ENCODE data around the gene EIF4G2. TPM values are rescaled to one million over a fixed set of nuclear protein-coding genes. Genes with fewer than 3 reads are reported as not detected.

The EIF4G2 gene
- total and polyA plus RNA-seq, 8 donors = 88.6 to 475 (median 313) TPM

DNA sequence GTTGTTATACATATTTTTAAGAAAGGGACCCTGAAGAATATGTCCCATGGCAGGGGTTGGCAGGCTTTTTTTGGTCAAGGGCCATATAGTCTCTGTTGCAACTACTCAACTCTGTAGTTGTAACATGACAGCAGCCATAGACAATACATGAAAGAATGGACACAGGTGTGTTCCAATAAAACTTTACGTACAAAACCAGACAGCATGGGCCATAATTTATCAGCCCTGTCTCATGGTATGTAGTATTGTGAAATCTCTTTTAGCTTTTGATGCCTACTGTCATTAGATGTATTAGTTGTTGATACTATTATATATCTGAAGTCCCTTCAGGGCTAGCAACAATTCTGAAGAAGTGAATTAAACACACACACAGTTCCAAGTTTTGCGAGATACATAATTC lies 46.6 kb upstream of the EIF4G2 start:
- peaks cover 0 to 23% (median 7%) of the 10 kb centered on the region in 3 donors for H3K4me1 ChIP-seq
- TF ChIP-seq, protein P1, sequence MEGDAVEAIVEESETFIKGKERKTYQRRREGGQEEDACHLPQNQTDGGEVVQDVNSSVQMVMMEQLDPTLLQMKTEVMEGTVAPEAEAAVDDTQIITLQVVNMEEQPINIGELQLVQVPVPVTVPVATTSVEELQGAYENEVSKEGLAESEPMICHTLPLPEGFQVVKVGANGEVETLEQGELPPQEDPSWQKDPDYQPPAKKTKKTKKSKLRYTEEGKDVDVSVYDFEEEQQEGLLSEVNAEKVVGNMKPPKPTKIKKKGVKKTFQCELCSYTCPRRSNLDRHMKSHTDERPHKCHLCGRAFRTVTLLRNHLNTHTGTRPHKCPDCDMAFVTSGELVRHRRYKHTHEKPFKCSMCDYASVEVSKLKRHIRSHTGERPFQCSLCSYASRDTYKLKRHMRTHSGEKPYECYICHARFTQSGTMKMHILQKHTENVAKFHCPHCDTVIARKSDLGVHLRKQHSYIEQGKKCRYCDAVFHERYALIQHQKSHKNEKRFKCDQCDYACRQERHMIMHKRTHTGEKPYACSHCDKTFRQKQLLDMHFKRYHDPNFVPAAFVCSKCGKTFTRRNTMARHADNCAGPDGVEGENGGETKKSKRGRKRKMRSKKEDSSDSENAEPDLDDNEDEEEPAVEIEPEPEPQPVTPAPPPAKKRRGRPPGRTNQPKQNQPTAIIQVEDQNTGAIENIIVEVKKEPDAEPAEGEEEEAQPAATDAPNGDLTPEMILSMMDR (IDR thresholded peaks at IDR 0.05) = no peak
- peaks cover 0 to 18% (median 6%) of the 10 kb centered on the region in 3 donors for H3K36me3 ChIP-seq
- no peak overlapping the region for H3K4me3 ChIP-seq
- H3K27me3 ChIP-seq = no peaks in the 10 kb centered on the region
- DNase-seq = no peak
- H3K9me3 ChIP-seq = no peaks in the 10 kb centered on the region
- 97 to 100% methylated on average over 2 of the region's 2 CpGs for WGBS, 2 donors
- H3K27ac ChIP-seq = no peak overlapping the region
- intact Hi-C loops (cut with DNase I) = no loop called here
- ATAC-seq = no peak
- no peak for FAIRE-seq

DNA sequence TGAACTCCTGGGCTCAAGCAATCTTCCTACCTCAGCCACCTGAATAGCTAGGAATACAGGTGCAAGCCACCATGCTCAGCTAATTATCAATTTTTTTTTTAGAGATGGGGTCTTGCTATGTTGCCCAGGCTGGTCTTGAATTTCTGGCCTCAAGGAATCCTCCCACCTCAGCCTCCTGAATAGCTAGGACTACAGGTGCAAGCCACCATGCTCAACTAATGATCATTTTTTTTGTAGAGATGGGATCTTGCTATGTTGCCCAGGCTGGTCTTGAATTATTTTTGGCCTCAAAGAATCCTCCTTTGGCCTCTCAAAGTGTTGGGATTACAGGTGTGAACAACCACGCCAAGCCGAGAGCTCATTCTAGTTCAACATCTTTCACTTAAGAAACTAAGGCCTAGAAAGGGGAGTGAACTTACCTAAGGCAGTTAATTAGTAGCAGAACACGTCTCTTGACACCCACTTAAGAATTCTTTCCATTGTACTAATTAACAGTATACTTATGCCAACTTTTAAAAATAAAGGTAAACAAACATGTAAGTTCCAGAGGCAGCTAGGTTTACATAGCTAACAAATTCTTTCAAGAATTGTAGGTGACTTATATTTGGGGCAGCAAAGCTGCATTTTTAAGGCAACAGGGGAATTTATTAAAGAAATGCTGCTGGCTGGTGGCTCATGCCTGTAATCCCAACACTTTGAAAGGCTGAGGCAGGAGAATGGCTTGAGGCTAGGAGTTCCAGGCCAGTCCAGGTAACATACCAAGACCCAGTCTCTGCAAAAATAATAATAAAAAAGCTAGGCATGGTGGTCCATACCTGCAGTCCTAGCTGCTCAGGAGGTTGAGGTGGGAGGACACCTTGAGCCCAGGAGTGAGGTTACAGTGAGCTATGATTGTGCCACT lies 39.5 kb upstream of the EIF4G2 start:
- 84 to 87% methylated on average over 3 of the region's 3 CpGs for WGBS, 2 donors
- H3K27me3 ChIP-seq = no peaks in the 10 kb centered on the region
- no peak overlapping the region for H3K4me3 ChIP-seq
- H3K9me3 ChIP-seq = no peaks in the 10 kb centered on the region
- no peaks in the 10 kb centered on the region for H3K4me1 ChIP-seq
- TF ChIP-seq, protein P1 (IDR thresholded peaks at IDR 0.05) = no peak
- FAIRE-seq = no peak
- intact Hi-C loops (cut with DNase I) = no loop called here
- DNase-seq = no peak
- H3K27ac ChIP-seq = no peak overlapping the region
- no peak for ATAC-seq
- H3K36me3 ChIP-seq = peaks cover 0 to 7% (median 0%) of the 10 kb centered on the region in 3 donors

DNA sequence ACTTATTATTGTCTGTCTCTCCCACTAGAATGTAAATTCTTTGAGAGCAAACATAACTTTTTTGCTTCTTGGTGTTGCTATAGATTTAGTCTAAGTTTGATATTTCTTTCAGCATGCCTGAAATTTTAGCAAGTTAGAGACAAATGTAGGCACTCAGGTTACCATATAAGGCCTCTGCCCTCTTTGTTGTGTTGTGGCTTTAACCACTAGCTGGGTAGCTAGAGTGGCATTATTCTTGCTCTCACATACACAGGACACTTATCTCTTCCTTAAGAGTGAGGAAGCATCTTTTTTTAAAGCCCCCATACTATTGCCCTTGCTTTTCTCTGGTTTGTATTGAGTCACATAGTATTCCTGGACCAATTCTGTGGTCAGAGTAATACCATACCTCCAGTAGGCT lies 37.9 kb upstream of the EIF4G2 start:
- no peak for DNase-seq
- TF ChIP-seq, protein P1 (IDR thresholded peaks at IDR 0.05) = no peak
- intact Hi-C loops (cut with DNase I) = no loop called here

DNA sequence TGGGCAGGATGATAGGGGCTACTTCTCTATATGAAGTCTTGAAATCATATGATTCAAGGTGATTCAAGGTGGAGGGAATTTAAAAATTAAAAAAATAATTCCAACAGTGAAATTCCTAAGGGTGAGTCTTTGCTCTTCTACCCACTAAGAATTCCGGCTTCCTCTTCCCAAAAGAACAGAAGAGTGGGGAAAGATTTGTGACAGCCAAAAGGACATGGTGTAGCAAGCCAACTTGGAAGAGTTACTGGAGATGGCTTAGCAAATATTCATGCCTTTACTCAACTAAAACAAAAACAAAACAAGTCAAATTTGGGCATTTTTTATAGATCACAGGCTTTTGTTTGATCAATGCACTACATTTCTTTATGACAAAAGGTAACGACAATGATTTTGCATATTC lies 36.9 kb upstream of the EIF4G2 start:
- TF ChIP-seq, protein P1 (IDR thresholded peaks at IDR 0.05) = no peak
- 89 to 94% methylated on average over 2 of the region's 2 CpGs for WGBS, 2 donors
- no peak for FAIRE-seq
- no peaks in the 10 kb centered on the region for H3K9me3 ChIP-seq
- DNase-seq = no peak
- H3K36me3 ChIP-seq = no peaks in the 10 kb centered on the region
- H3K27ac ChIP-seq = no peak overlapping the region
- no peaks in the 10 kb centered on the region for H3K27me3 ChIP-seq
- peaks cover 0 to 7% (median 0%) of the 10 kb centered on the region in 3 donors for H3K4me1 ChIP-seq
- intact Hi-C loops (cut with DNase I) = no loop called here
- no peak overlapping the region for H3K4me3 ChIP-seq
- ATAC-seq = no peak

More for the DNA sequence above, 37.9 kb upstream of the EIF4G2 start:
- Histone ChIP-seq H3K27me3 (no peaks in the 10 kb centered on the region), H3K9me3 (no peaks in the 10 kb centered on the region), H3K27ac (no peak overlapping the region), H3K4me1 (peaks cover 0 to 7% (median 0%) of the 10 kb centered on the region in 3 donors), H3K4me3 (no peak overlapping the region), H3K36me3 (no peaks in the 10 kb centered on the region)
- no peak for ATAC-seq
- FAIRE-seq = no peak

DNA sequence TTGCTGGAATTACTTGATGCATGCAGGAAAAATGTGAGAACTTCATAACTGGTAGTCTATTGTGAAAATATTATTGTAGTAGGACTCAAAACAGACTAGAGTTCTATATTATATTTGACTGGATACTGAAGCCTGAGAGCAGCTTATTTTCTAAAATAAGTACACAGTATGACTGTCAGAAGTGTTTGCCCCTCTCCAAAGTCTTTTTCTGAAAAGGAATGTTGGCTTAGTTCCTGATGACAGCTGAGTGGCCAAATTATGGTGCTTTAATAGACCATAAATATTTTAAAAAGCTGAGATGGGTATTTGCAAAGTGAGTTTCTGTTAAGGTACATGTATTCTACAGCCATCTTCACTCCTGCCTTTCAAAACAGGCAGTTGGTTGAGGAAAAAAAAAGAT lies 36.1 kb upstream of the EIF4G2 start:
- Histone ChIP-seq H3K27ac (no peak overlapping the region), H3K27me3 (no peaks in the 10 kb centered on the region), H3K36me3 (no peaks in the 10 kb centered on the region), H3K4me3 (no peak overlapping the region), H3K4me1 (peaks cover 0 to 7% (median 0%) of the 10 kb centered on the region in 3 donors), H3K9me3 (no peaks in the 10 kb centered on the region)
- DNase-seq (no peak), ATAC-seq (no peak), FAIRE-seq (no peak)
- intact Hi-C loops (cut with DNase I) = no loop called here
- TF ChIP-seq, protein P1 (IDR thresholded peaks at IDR 0.05) = no peak
